ENCODE results near the gene PIK3R4.

Gene PIK3R4

GRCh38 chr3:130688015-130688688, 58.5 kb downstream of the PIK3R4 start:
- in situ Hi-C loops (cut with HindIII; ENCODE audit: low sequenced_read_pairs), result no loop called here
- DNase-seq (ENCODE audit: low read depth, low spot score), result no peak
- TF ChIP-seq, protein P1, sequence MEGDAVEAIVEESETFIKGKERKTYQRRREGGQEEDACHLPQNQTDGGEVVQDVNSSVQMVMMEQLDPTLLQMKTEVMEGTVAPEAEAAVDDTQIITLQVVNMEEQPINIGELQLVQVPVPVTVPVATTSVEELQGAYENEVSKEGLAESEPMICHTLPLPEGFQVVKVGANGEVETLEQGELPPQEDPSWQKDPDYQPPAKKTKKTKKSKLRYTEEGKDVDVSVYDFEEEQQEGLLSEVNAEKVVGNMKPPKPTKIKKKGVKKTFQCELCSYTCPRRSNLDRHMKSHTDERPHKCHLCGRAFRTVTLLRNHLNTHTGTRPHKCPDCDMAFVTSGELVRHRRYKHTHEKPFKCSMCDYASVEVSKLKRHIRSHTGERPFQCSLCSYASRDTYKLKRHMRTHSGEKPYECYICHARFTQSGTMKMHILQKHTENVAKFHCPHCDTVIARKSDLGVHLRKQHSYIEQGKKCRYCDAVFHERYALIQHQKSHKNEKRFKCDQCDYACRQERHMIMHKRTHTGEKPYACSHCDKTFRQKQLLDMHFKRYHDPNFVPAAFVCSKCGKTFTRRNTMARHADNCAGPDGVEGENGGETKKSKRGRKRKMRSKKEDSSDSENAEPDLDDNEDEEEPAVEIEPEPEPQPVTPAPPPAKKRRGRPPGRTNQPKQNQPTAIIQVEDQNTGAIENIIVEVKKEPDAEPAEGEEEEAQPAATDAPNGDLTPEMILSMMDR (IDR thresholded peaks at IDR 0.05; ENCODE audit: low read depth, low read length), result no peak
- H3K4me3 ChIP-seq (ENCODE audit: low read depth, low read length), result no peak overlapping the region

DNA sequence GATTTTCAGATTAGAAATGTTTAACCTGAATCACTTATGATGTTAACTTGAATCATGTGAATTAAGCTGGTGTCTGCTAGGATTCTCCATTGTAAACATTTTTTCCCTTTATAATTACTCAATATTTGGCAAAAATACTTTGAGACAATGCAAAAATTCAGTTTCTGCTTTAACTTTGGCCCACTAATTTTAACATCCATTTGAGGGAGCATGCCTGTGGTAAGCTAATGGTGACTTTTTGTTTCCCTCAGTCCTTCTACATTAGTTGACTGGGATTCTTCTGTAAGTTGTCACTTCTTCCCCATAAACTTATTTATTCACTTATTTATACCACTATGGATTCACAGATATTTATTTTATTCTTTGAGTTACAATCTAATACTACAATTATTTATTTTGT, 59.3 kb downstream of the PIK3R4 start:
- TF ChIP-seq, protein P1 (IDR thresholded peaks at IDR 0.05; ENCODE audit: low read depth, low read length), result no peak
- in situ Hi-C loops (cut with HindIII; ENCODE audit: low sequenced_read_pairs), result no loop called here
- DNase-seq (ENCODE audit: low read depth, low spot score), result no peak
- H3K4me3 ChIP-seq (ENCODE audit: low read depth, low read length), result no peak overlapping the region

DNA sequence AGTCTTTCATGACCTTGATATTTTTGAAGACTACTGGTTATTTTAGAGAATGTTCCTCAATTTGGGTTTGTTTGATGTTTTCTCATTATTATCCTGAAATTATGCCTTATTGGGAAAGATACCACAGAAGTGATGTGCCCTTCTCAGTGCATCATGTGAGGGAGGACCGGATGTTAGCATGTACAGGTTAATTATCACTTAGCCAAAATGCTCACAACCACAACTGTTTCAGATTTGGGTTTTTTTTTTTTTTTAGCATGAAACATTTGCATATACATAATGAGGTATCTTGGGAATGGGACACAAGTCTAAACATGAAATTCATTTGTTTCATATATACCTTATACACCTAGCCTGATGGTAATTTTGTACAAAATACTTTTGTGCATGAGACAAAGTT, 59.8 kb downstream of the PIK3R4 start:
- DNase-seq (ENCODE audit: low read depth, low spot score), result no peak
- TF ChIP-seq, protein P1 (IDR thresholded peaks at IDR 0.05; ENCODE audit: low read depth, low read length), result no peak
- in situ Hi-C loops (cut with HindIII; ENCODE audit: low sequenced_read_pairs), result no loop called here
- no peak overlapping the region for H3K4me3 ChIP-seq (ENCODE audit: low read depth, low read length)

DNA sequence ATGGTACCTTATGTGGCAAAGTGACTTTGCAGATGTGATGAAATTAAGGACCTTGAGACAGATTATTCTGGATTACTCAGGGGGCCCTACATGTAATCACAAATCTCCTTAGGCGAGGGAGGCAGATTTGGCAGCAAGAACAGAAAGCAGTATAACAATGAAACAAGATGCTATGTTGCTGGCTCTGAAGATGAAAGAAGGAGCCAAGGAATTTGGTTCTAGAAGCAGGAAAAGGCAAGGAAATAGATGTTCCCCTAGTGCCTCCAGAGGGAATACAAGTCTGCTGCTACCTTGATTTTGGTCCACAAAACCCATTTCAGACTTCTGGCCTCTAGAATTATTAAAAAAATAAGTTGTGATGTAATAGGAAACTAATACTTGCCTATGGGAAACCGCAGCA, 64.5 kb downstream of the PIK3R4 start:
- H3K4me3 ChIP-seq (ENCODE audit: low read depth, low read length), result no peak overlapping the region
- no peak for DNase-seq (ENCODE audit: low read depth, low spot score)
- in situ Hi-C loops (cut with HindIII; ENCODE audit: low sequenced_read_pairs), result no loop called here
- TF ChIP-seq, protein P1 (IDR thresholded peaks at IDR 0.05; ENCODE audit: low read depth, low read length), result no peak

GRCh38 chr3:130679218-130679617, 67.4 kb downstream of the PIK3R4 start:
- in situ Hi-C loops (cut with HindIII; ENCODE audit: low sequenced_read_pairs), result no loop called here
- no peak overlapping the region for H3K4me3 ChIP-seq (ENCODE audit: low read depth, low read length)
- DNase-seq (ENCODE audit: low read depth, low spot score), result no peak
- TF ChIP-seq, protein P1 (IDR thresholded peaks at IDR 0.05; ENCODE audit: low read depth, low read length), result no peak

GRCh38 chr3:130677343-130677742, 69.3 kb downstream of the PIK3R4 start:
- TF ChIP-seq, protein P1 (IDR thresholded peaks at IDR 0.05; ENCODE audit: low read depth, low read length), result no peak
- DNase-seq (ENCODE audit: low read depth, low spot score), result no peak
- in situ Hi-C loops (cut with HindIII; ENCODE audit: low sequenced_read_pairs), result no loop called here
- no peak overlapping the region for H3K4me3 ChIP-seq (ENCODE audit: low read depth, low read length)
